IMR-90 (cell line): ENCODE data around the gene MTREX. TPM values are rescaled to one million over a fixed set of nuclear protein-coding genes. Genes with fewer than 3 reads are reported as not detected.

Experiments used
- ATAC-seq: fragments of 200-7000 bp; cut with Tn5 transposase; 2 replicates; pipeline ENCODE4 v1.9.1; 2020; ENCODE audit warnings: low read depth, mild to moderate bottlenecking, moderate library complexity
- BruUV-seq: library from RNA; stranded (reverse); fragments of 400-500 nt; replicated peaks from 2 replicates; lab custom pipeline; 2021; lab: Mats Ljungman, UMichigan
- CTCF ChIA-PET: fragments of 300-600 bp; formaldehyde crosslinking; extraction: SDS; loops from one replicate; lab custom pipeline; 2021; ENCODE audit warnings: antibody characterized with exemption; lab: Yijun Ruan, JAX
- POLR2A ChIA-PET: fragments of 300-600 bp; sonication (Branson Sonifier 250); formaldehyde crosslinking; loops from one replicate; lab custom pipeline; 2022; ENCODE audit warnings: antibody characterized with exemption; ENCODE audit not compliant: unreplicated experiment; lab: Charles Lee
- DNase-seq: peaks from one replicate; pipeline ENCODE4 v3.0.0; 2013
- H2AFZ ChIP-seq: replicated peaks from 2 replicates; pipeline ENCODE3; 2013; ENCODE audit warnings: low read length, mild to moderate bottlenecking; ENCODE audit not compliant: poor library complexity
- H2AK5ac ChIP-seq: 2 replicates; pipeline ENCODE4 v1.6.1; 2013; ENCODE audit warnings: low read depth, low read length, inconsistent platforms
- H2AK9ac ChIP-seq: replicated peaks from 2 replicates; pipeline ENCODE3; 2013; ENCODE audit warnings: mild to moderate bottlenecking, low read depth, low read length, moderate library complexity; ENCODE audit not compliant: poor library complexity
- H2BK120ac ChIP-seq: 2 replicates; pipeline ENCODE4 v1.6.1; 2013; ENCODE audit warnings: low read depth, low read length, inconsistent platforms
- H2BK15ac ChIP-seq: 3 replicates; pipeline ENCODE4 v1.6.1; 2013; ENCODE audit warnings: low read depth, low read length, inconsistent platforms
- H2BK20ac ChIP-seq: 2 replicates; pipeline ENCODE4 v1.6.1; 2013; ENCODE audit warnings: low read depth, mild to moderate bottlenecking, inconsistent platforms, low read length, moderate library complexity
- H2BK5ac ChIP-seq: 2 replicates; pipeline ENCODE4 v1.6.1; 2013; ENCODE audit warnings: mild to moderate bottlenecking, low read depth, low read length, inconsistent platforms; ENCODE audit not compliant: poor library complexity, severe bottlenecking
- H3K14ac ChIP-seq: replicated peaks from 2 replicates; pipeline ENCODE4 v1.6.1; 2013; ENCODE audit warnings: low read depth, low read length, inconsistent platforms
- H3K18ac ChIP-seq: 2 replicates; pipeline ENCODE4 v1.6.1; 2013; ENCODE audit warnings: low read depth, low read length, control low read depth
- H3K23ac ChIP-seq: 2 replicates; pipeline ENCODE4 v1.6.1; 2013; ENCODE audit warnings: low read depth, low read length, inconsistent platforms
- H3K27ac ChIP-seq: 2 replicates; pipeline ENCODE4 v1.5.1; 2013; ENCODE audit warnings: mild to moderate bottlenecking, control low read depth, low read length; ENCODE audit not compliant: insufficient read depth
- H3K27me3 ChIP-seq: 2 replicates; pipeline ENCODE4 v1.6.1; 2013; ENCODE audit warnings: low read length; ENCODE audit not compliant: control insufficient read depth, insufficient read depth
- H3K36me3 ChIP-seq: 2 replicates; pipeline ENCODE4 v1.6.1; 2013; ENCODE audit warnings: low read length, mixed read lengths; ENCODE audit not compliant: control insufficient read depth, insufficient read depth
- H3K4ac ChIP-seq: 2 replicates; pipeline ENCODE4 v1.6.1; 2013; ENCODE audit warnings: low read depth, low read length, inconsistent platforms
- H3K4me1 ChIP-seq: 2 replicates; pipeline ENCODE4 v1.6.1; 2013; ENCODE audit warnings: low read length, mixed read lengths; ENCODE audit not compliant: control insufficient read depth, insufficient read depth
- H3K4me2 ChIP-seq: 2 replicates; pipeline ENCODE4 v1.6.1; 2013; ENCODE audit warnings: low read depth, mild to moderate bottlenecking, control low read depth, low read length, moderate library complexity
- H3K4me3 ChIP-seq: 2 replicates; pipeline ENCODE4 v1.5.1; 2013; ENCODE audit warnings: low read depth, mild to moderate bottlenecking, control low read depth, low read length, moderate library complexity; ENCODE audit not compliant: insufficient read depth
- H3K56ac ChIP-seq: 2 replicates; pipeline ENCODE4 v1.6.1; 2013; ENCODE audit warnings: low read length, inconsistent platforms; ENCODE audit not compliant: insufficient read depth; ENCODE audit errors: extremely low read depth
- H3K79me1 ChIP-seq, 2 experiments: 2 replicates each; pipeline ENCODE4 v1.6.1; 2013; ENCODE audit warnings: low read length in 2 of 2, inconsistent platforms in 1 of 2, low read depth in 1 of 2
- H3K9ac ChIP-seq: 2 replicates; pipeline ENCODE4 v1.6.1; 2013; ENCODE audit warnings: low read depth, low read length, control low read depth
- H3K9me1 ChIP-seq: 2 replicates; pipeline ENCODE4 v1.6.1; 2013; ENCODE audit warnings: low read length, inconsistent platforms; ENCODE audit not compliant: insufficient read depth
- H3K9me3 ChIP-seq: 2 replicates; pipeline ENCODE4 v1.6.1; 2013; ENCODE audit warnings: low read length; ENCODE audit not compliant: control insufficient read depth, insufficient read depth
- H4K20me1 ChIP-seq: 2 replicates; pipeline ENCODE4 v1.6.1; 2013; ENCODE audit warnings: low read length, inconsistent platforms; ENCODE audit not compliant: insufficient read depth
- H4K5ac ChIP-seq: 2 replicates; pipeline ENCODE4 v1.6.1; 2013; ENCODE audit warnings: mild to moderate bottlenecking, low read depth, low read length, control low read depth
- H4K8ac ChIP-seq, 2 experiments: 2 replicates each; pipeline ENCODE4 v1.6.1; 2013; ENCODE audit warnings: low read depth in 2 of 2, low read length in 2 of 2, control low read depth in 1 of 2, inconsistent platforms in 1 of 2
- H4K91ac ChIP-seq: 2 replicates; pipeline ENCODE4 v1.6.1; 2013; ENCODE audit warnings: low read depth, low read length, inconsistent platforms; ENCODE audit not compliant: insufficient read depth
- CHD1 ChIP-seq: IDR thresholded peaks from 2 replicates; pipeline ENCODE4 v1.6.1; 2012; ENCODE audit warnings: low read depth, low read length, improper control_type of control experiment
- MXI1 ChIP-seq: IDR thresholded peaks from 2 replicates; pipeline ENCODE4 v1.6.1; 2012; ENCODE audit warnings: low read depth, mild to moderate bottlenecking, low read length, moderate library complexity, borderline replicate concordance
- RAD21 ChIP-seq: IDR thresholded peaks from 2 replicates; pipeline ENCODE4 v1.6.1; 2012; ENCODE audit warnings: low read length, improper control_type of control experiment
- WGBS, 2 experiments: methylation state at CpG; one replicate each; pipeline versions ENCODE4 v1.1.5 to v1.1.7; 2013; ENCODE audit warnings: missing lambda C conversion rate in 2 of 2; ENCODE audit not compliant: insufficient read length in 1 of 2; ENCODE audit errors: extremely low coverage in 2 of 2; 5-methylcytosine and 5-hydroxymethylcytosine counted together
- dilution Hi-C: fragments of 300-500 bp; cut with HindIII; formaldehyde crosslinking; loops from one replicate; pipeline ENCODE4 v1.14.3; 2018; ENCODE audit warnings: low sequenced_read_pairs; ENCODE audit not compliant: unreplicated experiment
- in situ Hi-C: fragments of 300-500 bp; cut with MboI; formaldehyde crosslinking; loops from 3 replicates; pipeline ENCODE4 v1.14.3; 2019; ENCODE audit warnings: low sequenced_read_pairs, inconsistent platforms, mixed read lengths
- intact Hi-C: fragments of 100-400 bp; cut with micrococcal nuclease; formaldehyde crosslinking; loops from 2 replicates; pipeline ENCODE4 v1.10.0; 2022
- polyA plus RNA-seq, 3 experiments: library from polyadenylated mRNA; depleted of rRNA; stranded (reverse); fragments of >200 nt; gene quantifications; 2 replicates each; pipeline ENCODE4 v1.2.3, GENCODE V29; 2012; ENCODE audit warnings: low replicate concordance in 1 of 3
- total RNA-seq: library from RNA; depleted of rRNA; stranded (reverse); fragments of >200 nt; gene quantifications from 2 replicates; pipeline ENCODE4 v1.2.3, GENCODE V29; 2012
- TF ChIP-seq, protein P1 (sequence below): conservative IDR thresholded peaks from 2 replicates; pipeline ENCODE4 v1.5.1; 2012; ENCODE audit warnings: mild to moderate bottlenecking, low read depth, low read length, improper control_type of control experiment

Gene MTREX
- total and polyA plus RNA-seq, 2 of the 4 experiments (the other 2 are of a cell fraction) = 22.1 to 33.2 TPM

DNA sequence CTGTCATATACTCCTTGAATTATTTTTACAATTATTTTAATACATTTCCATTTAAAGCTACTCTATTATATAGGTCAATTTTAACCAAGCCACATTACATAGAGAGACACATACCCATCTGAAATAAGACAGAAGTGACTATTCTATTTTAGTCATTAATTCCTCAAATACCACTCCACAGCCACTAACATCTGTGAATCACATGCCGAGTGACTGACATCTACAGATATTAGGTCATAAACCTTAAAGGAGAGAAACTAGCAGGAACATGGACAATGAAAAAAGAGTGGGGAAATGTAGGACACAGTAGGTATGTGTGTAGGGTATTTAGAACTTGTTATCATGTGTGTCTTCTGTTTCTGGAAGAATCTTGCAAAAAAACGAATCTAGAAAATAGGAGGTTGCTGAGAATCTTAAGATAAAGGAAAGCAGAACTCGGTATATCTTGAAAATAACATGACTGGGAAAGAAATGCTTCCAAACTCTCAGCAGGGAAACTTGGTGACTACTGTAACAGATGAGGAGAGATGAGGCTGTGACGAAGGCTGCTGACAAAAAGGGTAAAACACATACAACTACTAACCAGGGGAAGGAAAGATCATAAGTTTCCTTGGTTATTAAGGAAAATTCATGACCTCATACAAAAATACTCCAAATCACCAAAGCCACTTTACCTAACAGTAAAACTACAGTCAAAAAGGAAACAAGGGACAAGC lies 142.4 kb downstream of the MTREX start:
- H3K27me3 ChIP-seq = no peaks in the 10 kb centered on the region
- H3K27ac ChIP-seq = no peak overlapping the region
- no peak overlapping the region for H3K9ac ChIP-seq
- ChIA-PET POLR2A (no interaction called here), CTCF (no interaction called here)
- no peak overlapping the region for H3K4ac ChIP-seq
- ATAC-seq (no peak), DNase-seq (peak; percentile 53)
- no peak overlapping the region for H4K91ac ChIP-seq
- H3K9me3 ChIP-seq = no peaks in the 10 kb centered on the region
- no TSS peak for BruUV-seq
- in situ Hi-C loops = no loop called here
- no peaks in the 10 kb centered on the region for H4K20me1 ChIP-seq
- no peak overlapping the region; the same call in 1 of the 2 replicates for H3K23ac ChIP-seq
- dilution Hi-C loops = no loop called here
- H3K9me1 ChIP-seq = no peaks in the 10 kb centered on the region
- H3K36me3 ChIP-seq = no peaks in the 10 kb centered on the region
- no peak overlapping the region for H2BK5ac ChIP-seq
- H4K8ac ChIP-seq = no peak overlapping the region
- peaks cover 4% of the 10 kb centered on the region; the same call in 1 of the 2 replicates for H3K4me1 ChIP-seq
- no peak overlapping the region for H2BK120ac ChIP-seq
- H3K14ac ChIP-seq = no peak overlapping the region
- no peak overlapping the region for H2AFZ ChIP-seq
- H3K79me1 ChIP-seq = peaks cover 0 to 1% of the 10 kb centered on the region in 2 experiments; a peak in 3 of 4 replicates
- no peak overlapping the region for H3K56ac ChIP-seq
- WGBS, 2 experiments = 57% methylated on average over 1 of the region's 4 CpGs; no CpG with 5 or more reads in 1 of the 2 experiments
- no peak overlapping the region for H2AK9ac ChIP-seq
- H3K18ac ChIP-seq = no peak overlapping the region
- intact Hi-C loops = no loop called here
- peak overlapping the region; percentile 14; the same call in 1 of the 2 replicates for H3K4me2 ChIP-seq
- no peak for TF ChIP-seq CHD1
- TF ChIP-seq MXI1 = no peak
- TF ChIP-seq RAD21 = no peak
- TF ChIP-seq, protein P1, sequence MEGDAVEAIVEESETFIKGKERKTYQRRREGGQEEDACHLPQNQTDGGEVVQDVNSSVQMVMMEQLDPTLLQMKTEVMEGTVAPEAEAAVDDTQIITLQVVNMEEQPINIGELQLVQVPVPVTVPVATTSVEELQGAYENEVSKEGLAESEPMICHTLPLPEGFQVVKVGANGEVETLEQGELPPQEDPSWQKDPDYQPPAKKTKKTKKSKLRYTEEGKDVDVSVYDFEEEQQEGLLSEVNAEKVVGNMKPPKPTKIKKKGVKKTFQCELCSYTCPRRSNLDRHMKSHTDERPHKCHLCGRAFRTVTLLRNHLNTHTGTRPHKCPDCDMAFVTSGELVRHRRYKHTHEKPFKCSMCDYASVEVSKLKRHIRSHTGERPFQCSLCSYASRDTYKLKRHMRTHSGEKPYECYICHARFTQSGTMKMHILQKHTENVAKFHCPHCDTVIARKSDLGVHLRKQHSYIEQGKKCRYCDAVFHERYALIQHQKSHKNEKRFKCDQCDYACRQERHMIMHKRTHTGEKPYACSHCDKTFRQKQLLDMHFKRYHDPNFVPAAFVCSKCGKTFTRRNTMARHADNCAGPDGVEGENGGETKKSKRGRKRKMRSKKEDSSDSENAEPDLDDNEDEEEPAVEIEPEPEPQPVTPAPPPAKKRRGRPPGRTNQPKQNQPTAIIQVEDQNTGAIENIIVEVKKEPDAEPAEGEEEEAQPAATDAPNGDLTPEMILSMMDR = no peak
- no peak overlapping the region for H2BK15ac ChIP-seq
- H2AK5ac ChIP-seq = no peak overlapping the region
- H3K4me3 ChIP-seq = no peak overlapping the region
- no peak overlapping the region for H2BK20ac ChIP-seq
- H4K5ac ChIP-seq = no peak overlapping the region
